Tongue (tissue), 2 donors: ENCODE results near the gene KCTD6. TPM values are rescaled to one million over a fixed set of nuclear protein-coding genes. Genes with fewer than 3 reads are reported as not detected.

Experiments
- DNase-seq: peaks from one replicate; pipeline ENCODE4 v3.0.0-alpha.2; 2015
- total RNA-seq: library from RNA; depleted of rRNA; stranded (reverse); fragments of >200 nt; gene quantifications from one replicate; pipeline ENCODE4 v1.2.3, GENCODE V29; 2014

KCTD6 gene
- total RNA-seq: 13.3 TPM

- peak; percentile 97 for DNase-seq
Measured at GRCh38 chr3:58491506-58492402, at the start of gene KCTD6. TSS of gene KCTD6 (plus strand) at chr3:58492096. CDS start at chr3:58498756, 6,660 bp downstream.

GRCh38 chr3:58452176-58452575, 39.7 kb upstream of the KCTD6 start:
- DNase-seq: no peak

- DNase-seq: no peak
Measured at GRCh38 chr3:58459160-58459559, 32.7 kb upstream of the KCTD6 start.

DNA sequence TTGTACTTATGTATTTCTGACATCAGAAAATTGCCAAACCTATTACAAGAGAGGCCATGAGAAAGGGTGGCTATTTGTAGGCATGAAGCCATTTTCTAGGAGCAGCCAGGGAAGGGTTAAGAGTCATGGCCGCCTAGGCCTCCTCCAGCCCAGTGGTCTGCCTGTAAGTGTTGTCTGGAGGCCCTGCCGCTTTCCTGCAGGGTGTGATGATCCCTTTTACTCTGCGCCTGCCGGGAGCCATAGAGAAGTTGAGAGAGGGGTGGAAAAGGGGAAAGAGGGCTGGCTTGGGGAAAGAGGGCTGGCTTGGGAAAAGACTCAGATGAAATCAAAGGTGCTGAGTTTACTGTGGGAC, 29.1 kb upstream of the KCTD6 start:
- no peak for DNase-seq

DNA sequence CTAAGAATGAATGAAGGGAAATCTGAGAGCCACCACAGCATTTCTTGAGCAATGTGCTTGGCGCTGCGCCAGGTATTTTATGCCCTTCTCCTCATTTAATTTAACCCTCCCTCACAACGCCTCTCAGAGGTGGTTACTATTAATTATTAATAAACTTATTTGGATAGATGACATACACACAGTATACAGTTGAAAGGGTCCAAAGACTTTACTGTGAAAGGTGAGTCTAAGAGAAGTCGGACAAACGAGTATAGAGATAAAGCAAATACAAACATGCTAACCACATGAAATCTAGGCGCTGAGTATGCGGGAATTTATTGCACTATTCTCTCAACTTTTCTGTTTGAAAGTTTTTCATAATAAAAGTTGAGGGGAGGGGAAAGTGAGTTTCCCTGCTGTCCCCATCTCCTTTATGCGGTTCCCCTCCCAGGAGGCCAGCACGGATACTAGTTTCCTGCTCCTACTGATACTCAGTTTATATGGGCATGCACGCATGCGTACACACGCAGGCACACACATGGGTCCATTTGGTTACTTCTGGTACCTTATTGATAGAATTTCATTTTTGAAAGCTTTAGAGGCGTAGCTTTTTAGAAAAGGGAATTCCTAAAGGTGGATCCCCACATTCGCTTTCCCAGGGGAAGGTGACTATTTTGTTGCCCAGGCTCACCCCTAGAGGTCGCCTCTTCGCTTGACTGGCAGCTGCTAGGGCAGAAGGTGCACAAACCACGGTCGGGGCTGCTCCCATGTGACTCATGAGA, 28.5 kb upstream of the KCTD6 start:
- DNase-seq: peak; percentile 63

DNA sequence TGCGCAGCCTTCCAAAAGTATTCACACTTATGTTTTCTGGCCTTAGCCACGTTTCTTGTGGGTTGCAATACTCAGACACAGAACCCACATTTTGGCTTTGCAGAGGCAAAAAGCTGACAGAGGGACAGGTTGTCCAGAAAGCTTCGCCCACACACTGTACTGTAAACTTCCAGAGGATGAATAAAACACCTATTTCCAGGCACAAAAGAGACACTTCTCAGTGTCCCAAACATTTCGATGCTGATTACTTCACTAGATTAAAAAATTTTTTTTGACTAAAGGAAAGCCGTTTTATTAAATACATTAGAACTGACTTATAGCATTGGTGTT, 28.0 kb upstream of the KCTD6 start:
- no peak for DNase-seq

DNA sequence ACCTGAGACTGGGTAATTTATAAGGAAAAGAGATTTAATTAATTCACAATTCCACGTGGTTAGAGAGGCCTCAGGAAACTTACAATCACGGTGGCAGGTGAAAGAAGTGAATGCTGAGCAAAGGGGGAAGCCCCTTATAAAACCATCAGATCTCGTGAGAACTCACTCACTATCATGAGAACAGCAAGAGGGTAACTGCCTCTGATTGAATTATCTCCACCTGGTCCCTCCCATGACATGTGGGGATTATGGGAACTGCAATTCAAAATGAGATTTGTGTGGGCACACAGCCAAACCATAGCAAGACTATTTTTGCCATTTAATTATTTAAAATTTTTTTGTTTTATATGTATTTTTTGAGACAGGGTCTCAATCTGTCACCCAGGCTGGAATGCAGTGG, 27.0 kb upstream of the KCTD6 start:
- no peak for DNase-seq

GRCh38 chr3:58466899-58467563, 24.9 kb upstream of the KCTD6 start:
- DNase-seq: no peak

DNA sequence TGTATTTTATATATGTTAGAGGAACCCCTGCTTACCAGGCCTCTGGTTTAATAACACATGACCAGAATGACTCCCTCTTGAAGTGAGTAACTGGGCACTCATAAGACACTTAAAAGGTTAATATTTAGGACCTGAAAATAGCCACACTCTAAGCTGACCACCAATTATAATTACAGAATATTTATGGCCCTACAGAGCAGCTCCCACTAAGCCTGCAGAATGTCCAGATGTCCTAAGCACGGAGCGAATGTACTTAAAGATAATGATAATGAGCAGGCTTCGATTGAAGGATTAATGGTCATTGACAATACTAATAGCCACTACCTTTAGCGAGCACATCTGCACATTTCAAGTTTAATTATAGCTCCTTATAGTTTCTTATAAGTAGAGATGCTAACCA, 22.8 kb upstream of the KCTD6 start:
- DNase-seq: no peak

DNA sequence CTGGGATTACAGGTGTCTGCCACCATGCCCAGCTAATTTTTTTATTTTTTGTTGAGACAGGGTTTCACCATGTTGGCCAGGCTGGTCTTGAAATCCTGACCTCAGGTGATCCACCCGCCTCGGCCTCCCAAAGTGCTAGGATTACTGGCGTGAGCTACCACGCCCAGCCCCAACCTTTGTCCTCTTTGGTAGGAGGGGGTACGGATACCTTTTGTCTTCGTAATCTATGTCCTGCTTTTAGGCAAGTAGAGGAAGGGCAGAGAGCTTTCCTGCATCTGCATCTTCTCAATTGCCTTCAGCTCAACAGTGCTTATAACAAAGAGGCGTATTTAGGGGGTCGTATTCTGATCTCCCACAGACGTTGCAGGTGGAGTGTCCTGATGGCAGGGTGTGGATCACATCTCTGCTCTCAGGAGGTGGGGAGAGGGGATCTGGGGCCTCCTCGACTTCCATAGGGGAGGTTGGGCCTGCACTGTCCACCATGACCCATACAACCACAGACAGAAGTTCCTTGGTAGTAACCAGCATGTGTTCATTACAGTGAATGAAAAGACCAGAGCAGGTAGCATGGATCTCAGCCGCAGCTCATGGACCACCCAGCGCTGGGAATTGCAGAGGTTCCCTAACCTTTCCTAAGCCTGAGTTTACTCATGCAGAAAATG, 21.4 kb upstream of the KCTD6 start:
- DNase-seq: no peak

GRCh38 chr3:58471025-58471887, 20.6 kb upstream of the KCTD6 start:
- peak; percentile 76 for DNase-seq

GRCh38 chr3:58473275-58473674, 18.6 kb upstream of the KCTD6 start:
- DNase-seq: no peak

DNA sequence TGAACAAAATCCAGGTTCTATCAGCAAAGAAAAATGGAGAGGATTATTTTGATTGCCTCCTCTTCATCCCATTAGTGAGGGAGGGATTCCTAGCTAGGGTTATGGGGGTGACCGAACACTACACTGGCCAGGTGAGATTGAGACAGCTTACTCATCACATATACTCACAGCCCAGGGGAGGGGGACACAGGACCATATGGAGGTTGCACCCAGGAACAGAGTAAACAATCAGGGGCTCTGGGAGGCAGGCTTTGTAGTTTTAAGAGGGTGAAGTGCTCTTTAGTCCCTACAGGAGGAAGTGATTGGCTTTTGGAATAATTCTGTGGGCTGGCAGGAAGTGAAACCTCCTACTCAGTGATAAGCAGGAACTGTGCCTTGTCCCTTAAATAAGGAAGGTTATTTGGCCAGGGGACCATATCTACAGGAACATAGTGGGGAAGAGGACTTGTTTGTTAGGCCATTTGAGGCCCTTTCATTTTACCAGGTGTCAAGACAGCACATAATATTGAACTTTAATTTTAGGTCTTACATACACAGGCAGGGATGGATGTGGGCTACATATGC, 17.5 kb upstream of the KCTD6 start:
- no peak for DNase-seq

DNA sequence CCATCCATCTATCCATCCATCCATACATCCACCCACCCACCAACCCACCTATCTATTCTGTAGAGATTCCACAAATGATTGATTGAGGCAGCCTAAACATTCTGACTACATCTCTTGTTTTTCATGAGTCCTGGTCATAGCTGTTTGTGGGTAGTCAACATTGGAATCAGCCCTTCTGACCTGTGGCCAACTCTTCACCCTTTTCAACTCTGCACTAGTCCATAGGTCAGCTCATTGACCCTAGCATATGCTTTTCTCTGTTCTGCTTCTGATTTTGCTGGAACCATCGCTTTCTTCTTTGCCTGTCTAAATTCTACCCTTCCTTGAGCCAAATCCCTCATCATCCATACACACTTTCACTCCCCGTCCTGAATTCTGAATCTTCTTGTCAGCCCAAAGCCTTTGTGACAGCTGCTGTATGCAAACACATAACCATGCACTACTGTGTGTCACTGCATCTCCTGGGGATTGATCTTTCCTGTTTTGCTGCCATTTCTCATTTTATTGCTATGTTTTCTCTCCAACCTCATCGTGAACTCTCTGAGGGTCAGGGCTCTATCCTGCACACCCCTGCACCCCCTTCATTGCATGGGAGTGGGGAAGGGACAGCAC, 16.8 kb upstream of the KCTD6 start:
- DNase-seq: no peak

- no peak for DNase-seq
Measured at GRCh38 chr3:58478781-58479180, 13.1 kb upstream of the KCTD6 start.

DNA sequence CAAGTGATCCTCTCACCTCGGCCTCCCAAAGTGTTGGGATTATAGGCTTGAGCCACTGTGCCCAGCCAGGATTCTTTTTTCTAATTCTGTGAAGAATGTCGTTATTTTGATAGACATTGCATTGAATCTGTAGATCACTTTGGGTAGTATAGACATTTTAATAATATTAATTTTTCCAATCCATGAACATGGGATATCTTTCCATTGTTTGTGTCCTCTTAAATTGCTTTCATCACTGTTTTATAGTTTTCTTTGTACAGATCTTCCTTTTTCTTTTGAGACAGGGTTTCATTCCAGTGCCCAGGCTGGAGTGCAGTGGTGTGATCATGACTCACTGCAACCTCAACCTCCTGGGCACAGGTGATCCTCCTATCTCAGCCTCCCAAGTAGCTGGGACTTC, 11.6 kb upstream of the KCTD6 start:
- no peak for DNase-seq

DNA sequence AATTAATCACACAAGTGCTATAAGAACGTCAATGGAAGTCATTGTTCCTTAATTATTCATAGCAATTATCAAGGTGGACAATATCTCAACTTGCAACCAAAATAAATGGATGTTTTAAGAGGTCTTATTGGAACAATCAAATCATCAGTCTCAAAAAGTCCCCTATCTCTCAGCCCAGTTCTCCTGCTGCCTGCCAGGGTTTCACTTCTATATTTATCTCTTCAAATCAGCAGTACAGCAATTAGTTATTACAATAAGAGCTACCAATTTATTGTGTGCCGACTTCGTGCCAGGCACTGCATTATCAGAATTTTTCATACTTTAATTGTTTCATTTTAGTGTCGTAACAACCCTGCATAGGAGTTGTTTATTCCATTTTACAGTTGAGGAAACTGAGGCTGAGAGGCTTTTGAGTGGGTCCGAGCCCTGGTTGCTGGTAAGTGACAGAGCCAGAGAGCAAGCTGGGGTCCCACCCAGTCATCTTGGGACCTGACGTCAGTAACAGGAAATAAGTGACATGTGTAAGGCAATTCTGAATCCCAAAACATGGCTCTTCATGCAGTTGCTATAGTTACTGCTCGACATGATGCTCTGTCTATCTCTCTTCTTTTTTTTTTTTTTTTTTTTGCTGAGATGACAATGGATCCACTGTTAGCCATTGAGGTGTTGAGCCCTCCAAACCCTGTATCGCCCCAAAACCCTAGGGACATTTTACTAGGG, 8.8 kb upstream of the KCTD6 start:
- no peak for DNase-seq

DNA sequence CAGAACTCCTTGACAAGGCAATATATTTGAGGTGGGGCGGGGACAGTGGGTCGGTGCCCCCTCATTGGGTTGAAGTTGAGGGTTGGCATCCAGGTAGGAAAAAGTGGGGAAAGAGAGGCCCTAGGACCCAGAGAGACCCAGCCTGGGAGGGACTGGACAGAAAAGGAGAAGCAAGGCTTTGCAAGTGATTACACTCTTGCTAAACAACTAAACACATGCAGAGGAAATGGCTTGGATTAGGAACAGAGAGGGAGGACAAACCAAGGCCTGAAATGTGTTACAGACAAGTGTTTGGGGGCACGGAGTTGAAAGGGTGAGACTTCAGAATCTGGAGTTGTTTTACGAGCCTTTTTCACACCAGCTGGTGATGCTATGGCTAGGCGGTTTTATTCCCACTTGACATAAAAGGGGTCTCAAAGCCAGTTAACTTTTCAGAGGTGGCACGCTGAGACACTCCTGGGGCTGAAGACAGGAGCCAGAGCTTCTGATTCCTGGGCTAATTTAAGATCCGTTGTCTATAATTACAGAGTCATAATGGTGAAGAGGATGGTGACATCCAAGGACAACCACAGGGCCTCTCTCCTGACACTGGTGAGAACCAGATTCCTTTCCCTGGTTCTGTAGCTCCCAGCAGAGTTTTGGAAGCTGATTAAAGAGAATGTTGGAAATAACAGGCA, 7.7 kb upstream of the KCTD6 start:
- no peak for DNase-seq

DNA sequence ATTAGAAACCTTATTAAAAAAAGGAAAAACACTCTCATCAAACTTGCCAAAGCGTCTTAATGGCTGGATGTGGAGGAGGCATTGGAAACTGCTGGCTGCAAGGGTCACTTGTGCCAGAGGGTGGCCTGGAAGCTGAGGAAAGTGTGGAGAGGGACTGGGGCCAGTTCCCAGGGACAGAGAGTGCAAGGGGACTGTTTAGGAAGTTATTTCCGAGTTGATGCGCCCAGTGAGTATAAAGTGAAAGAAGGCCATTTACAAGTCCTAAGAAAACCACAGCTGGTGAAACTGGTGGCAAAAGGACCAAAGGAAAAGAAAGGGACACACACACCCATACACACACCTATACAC, 7.2 kb upstream of the KCTD6 start:
- DNase-seq: no peak
